ENCODE results near the gene HAX1. TPM values are rescaled to one million over a fixed set of nuclear protein-coding genes. Genes with fewer than 3 reads are reported as not detected.

HAX1 gene
- total RNA-seq, 1 experiment from 2014 or later = 134 TPM

DNA sequence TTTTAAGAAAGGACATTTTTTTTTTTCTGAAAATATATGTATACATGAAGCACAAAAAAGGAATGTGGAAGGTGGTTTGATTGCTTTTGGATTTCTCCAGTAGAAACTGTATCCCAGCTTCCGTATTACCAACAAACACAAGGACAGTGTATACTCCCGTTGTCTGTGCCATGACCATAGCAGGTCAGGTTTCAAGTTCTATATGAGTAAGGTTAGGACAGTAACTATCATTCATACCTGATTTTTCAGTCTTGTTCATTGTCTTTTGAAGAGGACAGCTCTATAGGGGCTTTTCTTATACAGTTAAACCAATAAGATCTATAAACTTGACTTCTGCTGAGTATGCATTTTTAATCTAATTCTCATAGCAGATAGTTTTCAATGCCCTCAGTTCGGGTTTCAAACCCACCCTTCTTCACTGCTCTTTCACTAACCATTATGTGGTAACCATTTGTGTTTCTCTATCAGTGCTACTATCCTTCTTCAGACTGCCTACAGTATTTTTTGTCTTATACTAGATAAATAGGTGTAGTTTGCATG is 32.1 kb upstream of the HAX1 start:
- no peak overlapping the region for H3K4me3 ChIP-seq (ENCODE audit: low read depth, low read length, poor library complexity, severe bottlenecking)
- DNase-seq (ENCODE audit: low spot score) = no peak
- no TSS peak for BruUV-seq (replicated peaks)
- intact Hi-C loops (cut with micrococcal nuclease; ENCODE audit: unreplicated experiment) = no loop called here
- peaks cover 97% of the 10 kb centered on the region for H3K36me3 ChIP-seq (ENCODE audit: insufficient read depth, low read length, poor library complexity, severe bottlenecking)
- ChIA-PET CTCF (no interaction called here), POLR2A (ENCODE audit: low non-redundant PET) (no interaction called here)
- H3K9me3 ChIP-seq (ENCODE audit: low read depth, low read length, poor library complexity, severe bottlenecking) = no peaks in the 10 kb centered on the region
- H3K27me3 ChIP-seq (replicated peaks; ENCODE audit: insufficient read depth, low read depth, low read length, poor library complexity) = no peaks in the 10 kb centered on the region
- no peaks in the 10 kb centered on the region for H3K4me1 ChIP-seq (ENCODE audit: insufficient read depth, low read length, poor library complexity, severe bottlenecking)
- H3K27ac ChIP-seq (ENCODE audit: low read depth, low read length, poor library complexity, severe bottlenecking) = no peak overlapping the region
- TF ChIP-seq, protein P1, sequence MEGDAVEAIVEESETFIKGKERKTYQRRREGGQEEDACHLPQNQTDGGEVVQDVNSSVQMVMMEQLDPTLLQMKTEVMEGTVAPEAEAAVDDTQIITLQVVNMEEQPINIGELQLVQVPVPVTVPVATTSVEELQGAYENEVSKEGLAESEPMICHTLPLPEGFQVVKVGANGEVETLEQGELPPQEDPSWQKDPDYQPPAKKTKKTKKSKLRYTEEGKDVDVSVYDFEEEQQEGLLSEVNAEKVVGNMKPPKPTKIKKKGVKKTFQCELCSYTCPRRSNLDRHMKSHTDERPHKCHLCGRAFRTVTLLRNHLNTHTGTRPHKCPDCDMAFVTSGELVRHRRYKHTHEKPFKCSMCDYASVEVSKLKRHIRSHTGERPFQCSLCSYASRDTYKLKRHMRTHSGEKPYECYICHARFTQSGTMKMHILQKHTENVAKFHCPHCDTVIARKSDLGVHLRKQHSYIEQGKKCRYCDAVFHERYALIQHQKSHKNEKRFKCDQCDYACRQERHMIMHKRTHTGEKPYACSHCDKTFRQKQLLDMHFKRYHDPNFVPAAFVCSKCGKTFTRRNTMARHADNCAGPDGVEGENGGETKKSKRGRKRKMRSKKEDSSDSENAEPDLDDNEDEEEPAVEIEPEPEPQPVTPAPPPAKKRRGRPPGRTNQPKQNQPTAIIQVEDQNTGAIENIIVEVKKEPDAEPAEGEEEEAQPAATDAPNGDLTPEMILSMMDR (conservative IDR thresholded peaks at IDR 0.05; ENCODE audit: low read depth, low read length) = no peak
- no peak for TF ChIP-seq EZH2 (IDR thresholded peaks at IDR 0.05; ENCODE audit: borderline replicate concordance, low read depth, low read length, poor library complexity, severe bottlenecking)

DNA sequence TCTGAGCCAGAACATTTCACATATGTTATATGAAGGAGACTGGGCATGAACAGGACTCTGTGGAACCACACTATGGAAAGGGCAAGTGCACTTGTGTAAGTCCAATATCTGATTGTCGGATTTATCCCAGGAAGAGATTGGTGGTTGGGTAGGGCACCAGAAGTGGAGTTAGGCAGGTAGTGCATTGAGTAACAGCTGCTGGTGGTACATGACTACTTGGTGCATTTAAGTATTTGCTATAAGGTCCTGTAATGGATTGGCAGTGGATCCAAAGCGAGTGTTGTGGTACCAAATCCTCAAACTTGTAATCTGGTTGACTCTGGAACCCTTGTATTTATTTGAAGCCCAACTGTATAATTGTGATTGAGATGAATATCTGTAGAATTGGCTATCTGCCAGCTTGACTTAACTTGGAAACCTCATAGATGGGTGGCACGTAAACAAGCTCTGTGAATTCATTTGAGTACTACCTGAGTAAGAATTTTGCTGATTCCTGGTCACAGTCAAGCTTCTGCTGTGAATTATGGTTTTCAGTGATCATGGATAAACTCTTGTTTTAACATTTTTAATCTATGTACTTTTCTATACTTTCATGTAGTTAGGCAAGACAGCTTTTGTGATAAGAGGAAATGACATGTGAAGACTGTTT is 30.6 kb upstream of the HAX1 start:
- Histone ChIP-seq H3K36me3 (ENCODE audit: insufficient read depth, low read length, poor library complexity, severe bottlenecking) (peaks cover 97% of the 10 kb centered on the region), H3K4me1 (ENCODE audit: insufficient read depth, low read length, poor library complexity, severe bottlenecking) (no peaks in the 10 kb centered on the region), H3K4me3 (ENCODE audit: low read depth, low read length, poor library complexity, severe bottlenecking) (no peak overlapping the region), H3K27me3 (replicated peaks; ENCODE audit: insufficient read depth, low read depth, low read length, poor library complexity) (no peaks in the 10 kb centered on the region), H3K27ac (ENCODE audit: low read depth, low read length, poor library complexity, severe bottlenecking) (no peak overlapping the region), H3K9me3 (ENCODE audit: low read depth, low read length, poor library complexity, severe bottlenecking) (no peaks in the 10 kb centered on the region)
- POLR2A ChIA-PET (ENCODE audit: low non-redundant PET) = interaction anchor here (0.6 kb wide), 1 partner anchor 36 kb away, joined by 7 read pairs; no protein-coding TSS in a partner anchor
- intact Hi-C loops (cut with micrococcal nuclease; ENCODE audit: unreplicated experiment) = no loop called here
- no peak for DNase-seq (ENCODE audit: low spot score)
- BruUV-seq (replicated peaks) = no TSS peak
- CTCF ChIA-PET = no interaction called here
- TF ChIP-seq EZH2 (IDR thresholded peaks at IDR 0.05; ENCODE audit: borderline replicate concordance, low read depth, low read length, poor library complexity, severe bottlenecking) = no peak

DNA sequence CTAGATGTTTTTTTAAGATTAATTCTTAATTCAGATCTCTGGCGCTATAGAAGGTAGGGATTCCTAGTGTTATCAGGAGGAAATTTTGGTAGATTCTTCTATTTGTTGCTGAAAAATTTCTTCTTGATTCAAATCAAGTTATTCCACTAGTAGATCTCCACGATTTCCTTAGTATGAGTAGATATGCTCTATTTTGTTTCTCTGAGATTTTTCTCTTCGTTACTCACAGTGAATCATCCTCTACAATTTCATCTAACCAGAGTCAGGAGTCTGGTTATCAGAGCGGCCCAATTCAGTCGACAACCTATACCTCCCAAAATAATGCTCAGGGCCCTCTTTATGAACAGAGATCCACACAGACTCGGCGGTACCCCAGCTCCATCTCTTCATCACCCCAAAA is 18.8 kb upstream of the HAX1 start:
- intact Hi-C loops (cut with micrococcal nuclease; ENCODE audit: unreplicated experiment) = no loop called here
- no TSS peak for BruUV-seq (replicated peaks)
- DNase-seq (ENCODE audit: low spot score) = no peak
- Histone ChIP-seq H3K27ac (ENCODE audit: low read depth, low read length, poor library complexity, severe bottlenecking) (no peak overlapping the region), H3K4me1 (ENCODE audit: insufficient read depth, low read length, poor library complexity, severe bottlenecking) (no peaks in the 10 kb centered on the region), H3K36me3 (ENCODE audit: insufficient read depth, low read length, poor library complexity, severe bottlenecking) (peaks cover 100% of the 10 kb centered on the region), H3K9me3 (ENCODE audit: low read depth, low read length, poor library complexity, severe bottlenecking) (no peaks in the 10 kb centered on the region), H3K27me3 (replicated peaks; ENCODE audit: insufficient read depth, low read depth, low read length, poor library complexity) (no peaks in the 10 kb centered on the region), H3K4me3 (ENCODE audit: low read depth, low read length, poor library complexity, severe bottlenecking) (no peak overlapping the region)
- TF ChIP-seq, protein P1 (conservative IDR thresholded peaks at IDR 0.05; ENCODE audit: low read depth, low read length) = no peak
- no peak for TF ChIP-seq EZH2 (IDR thresholded peaks at IDR 0.05; ENCODE audit: borderline replicate concordance, low read depth, low read length, poor library complexity, severe bottlenecking)
- ChIA-PET POLR2A (ENCODE audit: low non-redundant PET) (no interaction called here), CTCF (no interaction called here)

DNA sequence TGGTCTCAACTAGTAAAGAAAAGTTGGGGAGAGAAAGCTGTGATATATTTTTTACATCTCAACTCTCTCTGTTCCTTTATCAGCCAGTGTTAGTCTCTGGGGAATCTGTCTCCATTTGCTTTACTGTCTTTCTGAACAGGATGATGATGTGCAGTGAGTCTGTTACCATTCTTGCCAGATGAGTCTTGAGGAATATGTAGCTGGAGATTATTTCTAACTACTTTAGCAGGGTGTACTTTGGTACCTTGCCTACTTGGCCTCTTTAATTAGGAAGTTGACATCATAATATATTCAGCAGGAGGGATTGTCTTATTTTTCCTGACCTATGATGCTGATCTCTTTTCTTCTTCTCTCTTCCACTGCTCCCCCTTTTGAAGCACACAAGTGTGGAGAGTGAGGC is 15.7 kb upstream of the HAX1 start:
- H3K27me3 ChIP-seq (replicated peaks; ENCODE audit: insufficient read depth, low read depth, low read length, poor library complexity) = no peaks in the 10 kb centered on the region
- DNase-seq (ENCODE audit: low spot score) = no peak
- H3K4me1 ChIP-seq (ENCODE audit: insufficient read depth, low read length, poor library complexity, severe bottlenecking) = no peaks in the 10 kb centered on the region
- no peak overlapping the region for H3K27ac ChIP-seq (ENCODE audit: low read depth, low read length, poor library complexity, severe bottlenecking)
- peaks cover 100% of the 10 kb centered on the region for H3K36me3 ChIP-seq (ENCODE audit: insufficient read depth, low read length, poor library complexity, severe bottlenecking)
- no peaks in the 10 kb centered on the region for H3K9me3 ChIP-seq (ENCODE audit: low read depth, low read length, poor library complexity, severe bottlenecking)
- TF ChIP-seq, protein P1 (conservative IDR thresholded peaks at IDR 0.05; ENCODE audit: low read depth, low read length) = no peak
- TF ChIP-seq EZH2 (IDR thresholded peaks at IDR 0.05; ENCODE audit: borderline replicate concordance, low read depth, low read length, poor library complexity, severe bottlenecking) = no peak
- BruUV-seq (replicated peaks) = no TSS peak
- H3K4me3 ChIP-seq (ENCODE audit: low read depth, low read length, poor library complexity, severe bottlenecking) = no peak overlapping the region
- intact Hi-C loops (cut with micrococcal nuclease; ENCODE audit: unreplicated experiment) = no loop called here
- CTCF ChIA-PET = no interaction called here
- POLR2A ChIA-PET (ENCODE audit: low non-redundant PET) = no interaction called here
